Panc1 (cell line): ENCODE results near the gene TEX28.

Experiments used
- CTCF ChIP-seq: fragments of 450-650 bp; IDR thresholded peaks from 2 replicates; pipeline ENCODE4 v1.5.1; 2017; ENCODE audit warnings: mild to moderate bottlenecking
- POLR2AphosphoS5 ChIP-seq: IDR thresholded peaks from 2 replicates; pipeline ENCODE4 v1.6.1; 2012; ENCODE audit warnings: mild to moderate bottlenecking, low read depth, low read length, moderate library complexity

- no peak for TF ChIP-seq CTCF
- TF ChIP-seq POLR2AphosphoS5: no peak
Observed at GRCh38 chrX:154296731-154297130, 1.8 kb upstream of the TEX28 start.
